Limb (tissue), 2 donors: ENCODE data around the gene GFRA1.

Source experiments
- DNase-seq, 2 donors: peaks; one replicate each; pipeline ENCODE4 v3.0.0-alpha.2; 2016; ENCODE audit errors: extremely low spot score in 2 of 2

GFRA1 gene

GRCh38 chr10:116241085-116241484, 31.9 kb downstream of the GFRA1 start:
- DNase-seq: no peak

DNA sequence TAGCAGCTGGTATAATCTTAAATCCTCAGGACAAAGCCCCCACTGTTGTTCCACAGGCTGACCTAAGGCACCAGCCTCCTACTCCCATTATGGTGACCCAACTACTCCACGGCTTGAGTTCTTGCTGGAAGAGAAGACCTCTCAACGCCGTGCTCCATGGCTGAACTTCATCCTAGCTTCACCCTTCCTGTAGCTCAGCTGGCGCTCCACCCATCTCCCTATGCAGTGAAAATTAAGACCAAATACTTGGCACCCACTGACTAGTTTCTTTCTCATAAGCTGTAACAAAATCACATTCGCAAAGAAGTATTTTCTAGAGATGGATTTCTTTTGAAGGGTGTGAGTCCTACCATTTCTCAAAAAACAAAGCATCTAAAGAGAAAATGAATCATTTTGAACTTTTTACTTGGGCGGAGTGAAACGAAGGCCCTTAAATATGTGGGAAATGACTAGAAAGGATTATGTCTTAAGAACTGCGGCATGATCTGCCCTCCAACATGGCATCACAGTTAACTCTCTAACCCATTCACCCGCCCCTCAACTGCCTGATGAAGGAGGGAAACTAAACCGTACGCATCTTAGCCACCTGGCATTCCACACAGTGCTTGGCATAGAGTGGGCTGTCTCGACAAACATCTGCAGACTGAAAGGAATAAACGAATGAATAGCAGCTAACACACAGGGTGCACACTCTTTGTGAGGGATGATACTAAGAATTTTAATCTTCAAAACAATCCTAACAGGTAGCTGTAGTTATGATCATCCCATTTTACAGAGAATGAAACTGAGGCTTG, 32.7 kb downstream of the GFRA1 start:
- DNase-seq: no peak

DNA sequence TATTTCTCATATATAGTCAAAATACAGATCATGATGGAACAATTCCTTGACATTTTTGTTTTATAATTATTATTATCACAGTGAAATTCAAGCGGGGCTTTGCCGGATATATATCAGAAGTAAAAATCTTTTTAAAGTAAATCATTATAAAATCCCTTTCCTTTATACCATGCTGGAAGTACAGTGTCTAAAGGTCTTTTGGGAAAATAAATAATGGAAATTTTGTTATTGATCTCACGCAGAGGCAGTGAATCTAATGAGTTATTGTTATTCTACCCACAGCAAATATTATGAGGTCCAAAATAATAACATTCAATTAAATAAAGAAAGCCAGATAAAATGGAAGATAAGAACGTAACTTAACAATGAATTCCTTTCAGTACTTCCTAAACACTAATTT, 33.8 kb downstream of the GFRA1 start:
- DNase-seq: no peak

GRCh38 chr10:116237970-116238369, 35.0 kb downstream of the GFRA1 start:
- peak in 1 of 2 donors; percentile 45 for DNase-seq

DNA sequence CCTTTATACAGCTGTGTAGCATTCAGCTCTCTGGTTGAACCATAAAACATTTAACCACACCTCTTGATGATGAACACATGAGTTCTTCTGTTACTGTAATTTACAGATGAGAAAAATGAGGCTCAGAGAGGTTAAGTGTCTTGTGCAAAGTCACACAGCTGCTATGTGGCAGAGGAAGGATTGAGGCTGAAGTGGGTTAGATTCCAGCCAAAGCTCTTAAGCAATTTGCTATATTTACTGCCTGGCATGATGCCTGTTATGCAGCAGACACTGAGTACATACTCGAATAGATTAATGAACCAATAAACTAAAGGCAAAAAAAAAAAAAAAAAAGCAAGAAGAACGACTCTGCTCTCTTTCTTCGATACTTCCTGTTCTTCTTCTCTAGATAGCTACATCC, 35.7 kb downstream of the GFRA1 start:
- DNase-seq: no peak

DNA sequence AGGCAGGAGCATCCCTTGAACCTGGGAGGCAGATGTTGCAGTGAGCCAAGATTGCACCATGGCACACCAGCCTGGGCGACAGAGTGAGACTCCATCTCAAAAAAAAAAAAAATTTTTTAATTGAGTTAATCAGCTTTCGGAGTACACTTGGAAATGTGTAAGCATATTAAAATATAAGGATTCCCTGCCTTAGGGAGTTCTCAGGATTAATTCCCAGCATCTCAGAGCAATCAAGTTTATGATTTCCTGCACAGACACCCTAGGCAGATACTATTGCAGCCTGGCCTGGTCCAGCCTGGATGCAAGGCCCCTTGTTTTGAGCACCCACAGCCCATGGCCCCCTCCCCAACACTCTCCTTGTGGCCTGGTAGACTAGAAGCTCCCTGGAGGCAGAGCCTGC, 39.8 kb downstream of the GFRA1 start:
- DNase-seq: no peak

DNA sequence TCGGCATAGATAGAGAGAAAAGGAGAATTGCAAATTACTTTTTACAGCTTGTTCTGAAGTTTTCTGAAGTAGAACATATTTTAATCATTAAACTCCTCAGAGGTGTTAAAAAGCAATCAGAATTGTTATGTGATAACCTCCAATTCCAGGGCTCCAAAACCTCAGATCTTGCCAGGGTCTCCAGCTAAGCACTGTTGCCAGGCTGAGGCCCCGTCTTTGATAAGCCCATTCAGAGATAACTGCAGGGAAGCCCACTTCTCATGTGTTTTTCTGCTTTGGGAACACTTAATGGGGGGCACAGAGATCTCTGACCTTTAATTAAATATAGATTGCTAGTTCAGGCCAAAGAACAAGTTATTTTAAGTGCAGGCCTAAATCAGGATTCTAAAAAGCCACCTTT, 40.4 kb downstream of the GFRA1 start:
- no peak for DNase-seq

DNA sequence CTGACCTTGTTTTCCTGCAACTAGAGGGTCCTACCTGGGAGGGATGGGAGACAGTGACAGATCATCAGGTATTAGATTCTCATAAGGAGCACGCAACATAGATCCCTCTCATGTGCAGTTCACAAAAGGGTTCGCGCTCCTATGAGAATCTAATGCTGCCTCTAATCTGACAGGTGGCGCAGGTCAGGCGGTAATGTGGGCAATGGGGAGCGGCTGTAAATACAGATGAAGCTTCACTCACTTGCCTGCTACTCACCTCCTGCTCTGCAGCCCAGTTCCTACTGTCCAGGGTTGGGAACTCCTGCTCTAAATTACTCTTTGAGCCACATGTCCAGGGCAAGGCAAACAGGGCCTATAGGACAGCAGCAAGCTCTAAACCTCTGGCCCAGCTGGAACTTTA, 46.2 kb downstream of the GFRA1 start:
- no peak for DNase-seq

GRCh38 chr10:116226053-116226452, 47.0 kb downstream of the GFRA1 start:
- no peak for DNase-seq

DNA sequence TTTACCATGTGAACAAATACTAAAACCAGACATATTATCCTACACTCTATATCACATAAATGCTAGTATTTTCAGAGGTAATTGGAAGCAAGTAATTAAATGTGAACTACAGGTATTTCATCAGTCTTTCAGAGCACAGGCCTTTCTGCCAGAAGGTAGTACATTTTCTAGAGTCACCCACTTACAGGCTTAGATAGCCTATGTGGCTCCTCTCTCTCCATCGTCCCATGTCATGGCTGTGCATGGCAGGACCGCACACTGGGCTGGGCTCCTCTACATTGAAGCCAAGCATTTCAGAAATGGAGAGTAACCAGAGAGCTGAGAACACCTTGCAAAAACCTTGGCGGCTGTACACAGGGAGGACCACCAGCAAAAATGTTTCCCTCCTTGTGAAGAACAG, 49.7 kb downstream of the GFRA1 start:
- DNase-seq: no peak

- DNase-seq: no peak
Observed at GRCh38 chr10:116221053-116221452, 52.0 kb downstream of the GFRA1 start.

DNA sequence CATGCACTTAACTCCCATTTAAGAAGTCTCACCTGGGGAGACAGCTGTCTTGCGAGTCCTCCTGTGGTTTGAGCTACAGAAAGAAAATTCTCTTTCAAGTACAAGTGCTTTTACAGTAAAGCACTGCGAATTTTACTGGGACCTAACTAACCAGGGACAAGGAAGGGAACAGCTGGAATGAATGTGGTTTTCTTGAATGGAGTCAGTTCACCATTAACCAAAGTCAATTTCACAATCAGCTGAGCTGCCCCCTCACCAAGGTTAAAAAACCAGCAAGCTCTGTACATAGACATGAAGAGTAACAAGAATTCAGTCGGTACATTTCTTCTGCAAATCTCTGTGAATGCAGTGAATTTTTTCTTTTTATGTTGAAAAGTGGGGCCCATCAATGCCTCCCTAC, 56.3 kb downstream of the GFRA1 start:
- DNase-seq: no peak

GRCh38 chr10:116215651-116216050, 57.4 kb downstream of the GFRA1 start:
- no peak for DNase-seq

- no peak for DNase-seq
Observed at GRCh38 chr10:116211682-116212081, 61.3 kb downstream of the GFRA1 start.

GRCh38 chr10:116210588-116211346, 62.2 kb downstream of the GFRA1 start:
- DNase-seq: peak in 1 of 2 donors; percentile 38

DNA sequence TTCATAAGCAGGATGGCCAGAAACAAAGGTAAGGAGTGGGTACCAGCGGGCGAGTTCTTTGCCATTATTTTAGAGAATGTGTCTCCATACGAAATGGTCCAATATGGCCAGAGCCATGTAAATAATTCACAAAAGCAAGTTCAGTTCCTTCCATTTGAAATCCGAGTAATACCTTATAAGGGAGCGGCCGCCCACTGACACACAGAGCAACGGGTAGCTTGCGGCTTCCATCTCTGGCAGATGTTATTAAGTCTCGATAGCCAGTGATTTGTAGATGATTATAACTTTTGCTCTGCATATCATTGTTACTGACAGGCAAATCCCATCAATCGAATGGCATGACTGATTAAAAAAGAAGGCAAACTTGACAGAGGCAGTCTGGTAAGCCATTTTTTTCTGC, 63.2 kb downstream of the GFRA1 start:
- DNase-seq: no peak

GRCh38 chr10:116208956-116209567, 63.9 kb downstream of the GFRA1 start:
- DNase-seq: no peak

DNA sequence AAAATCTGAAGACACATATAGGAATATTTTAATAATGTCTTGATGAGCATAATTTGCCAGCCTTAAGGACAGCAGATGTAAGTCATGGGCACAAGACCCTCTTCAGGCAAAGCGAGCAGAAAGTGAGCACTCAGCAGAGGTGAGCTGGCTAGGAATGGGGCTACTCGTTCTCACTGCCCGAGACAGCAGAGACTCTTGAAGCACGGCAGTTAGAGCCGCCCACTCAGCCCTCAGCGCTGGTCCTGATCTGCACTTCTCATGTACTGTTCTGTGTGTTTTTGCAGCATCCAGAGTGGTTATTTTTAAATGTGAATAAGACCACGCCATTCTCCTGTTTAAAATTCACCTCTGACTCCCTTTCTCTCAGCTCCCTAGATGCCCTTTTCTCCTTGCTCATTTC, 65.3 kb downstream of the GFRA1 start:
- DNase-seq: no peak

DNA sequence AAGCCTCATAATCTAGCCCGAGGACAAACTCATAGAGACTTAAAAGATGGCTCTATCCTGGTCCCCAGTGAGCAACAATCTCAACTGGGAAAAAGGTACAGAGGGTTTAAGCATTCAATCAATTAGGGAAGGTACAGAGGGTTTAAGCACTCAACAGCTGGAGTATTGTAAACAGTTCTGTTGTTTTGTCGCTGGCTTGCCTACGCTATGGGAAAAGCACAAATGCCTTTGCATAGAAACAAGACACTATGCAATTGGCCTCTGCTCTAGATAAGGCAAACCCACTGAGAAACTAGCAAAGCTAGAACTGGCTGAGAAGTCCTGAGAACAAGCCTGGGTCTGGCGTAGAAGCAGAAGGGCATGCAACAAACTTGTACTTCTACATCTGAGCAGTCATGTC, 69.3 kb downstream of the GFRA1 start:
- DNase-seq: no peak

- DNase-seq: no peak
Observed at GRCh38 chr10:116201670-116202430, 71.2 kb downstream of the GFRA1 start.

DNA sequence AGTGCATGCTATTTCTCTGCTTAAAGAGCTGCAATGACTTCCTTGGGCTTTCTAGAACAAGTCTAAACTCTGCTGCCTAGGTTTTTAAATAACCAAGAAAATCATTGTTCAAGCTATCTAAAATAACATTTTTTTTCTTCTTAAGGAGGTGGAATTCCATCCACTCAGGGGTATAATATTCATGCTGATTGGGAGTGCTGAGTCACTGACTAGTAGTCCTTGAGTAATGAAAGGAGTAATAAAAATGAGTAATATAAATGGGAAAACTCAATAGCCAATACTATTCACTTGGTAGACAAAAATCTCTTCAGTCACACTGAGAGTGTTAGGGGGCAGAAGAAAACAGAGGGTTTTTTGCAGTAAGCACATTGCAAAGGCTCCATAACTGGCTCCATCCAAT, 72.0 kb downstream of the GFRA1 start:
- DNase-seq: no peak

- no peak for DNase-seq
Observed at GRCh38 chr10:116198676-116199035, 74.3 kb downstream of the GFRA1 start.
